MM.1S (cell line): ENCODE measurements around the gene ADD3.

ENCODE experiments used
- DNase-seq: peaks from one replicate; pipeline ENCODE4 v3.0.0-alpha.2; 2015
- H2AFZ ChIP-seq: fragments of 300-600 bp; sonication (generic); 2 replicates; pipeline ENCODE4 v1.6.0; 2016; ENCODE audit warnings: antibody characterized with exemption, low read length
- H3F3A ChIP-seq: fragments of 300-600 bp; sonication (generic); 2 replicates; pipeline ENCODE4 v1.6.1; 2016; ENCODE audit warnings: mild to moderate bottlenecking, antibody characterized with exemption, low read length, moderate library complexity, mixed read lengths; ENCODE audit not compliant: insufficient read depth
- H3K27ac ChIP-seq: fragments of 300-600 bp; sonication (generic); 2 replicates; pipeline ENCODE4 v1.5.1; 2016; ENCODE audit warnings: mild to moderate bottlenecking, low read length
- H3K27me3 ChIP-seq: fragments of 300-600 bp; sonication (generic); replicated peaks from 2 replicates; pipeline ENCODE4 v1.6.0; 2016; ENCODE audit warnings: low read length; ENCODE audit not compliant: insufficient read depth
- H3K36me3 ChIP-seq: fragments of 300-600 bp; sonication (generic); replicated peaks from 2 replicates; pipeline ENCODE4 v1.6.1; 2016; ENCODE audit warnings: mild to moderate bottlenecking, low read length, mixed read lengths; ENCODE audit not compliant: insufficient read depth
- H3K4me1 ChIP-seq: fragments of 300-600 bp; sonication (generic); 2 replicates; pipeline ENCODE4 v1.6.1; 2016; ENCODE audit warnings: low read length, mixed read lengths
- H3K4me2 ChIP-seq: fragments of 300-600 bp; sonication (generic); 2 replicates; pipeline ENCODE4 v1.6.0; 2016; ENCODE audit warnings: low read depth, low read length
- H3K4me3 ChIP-seq: fragments of 300-600 bp; sonication (generic); 2 replicates; pipeline ENCODE4 v1.5.1; 2016; ENCODE audit warnings: low read length, mixed read lengths
- H3K79me2 ChIP-seq: fragments of 300-600 bp; sonication (generic); 2 replicates; pipeline ENCODE4 v1.6.1; 2016; ENCODE audit warnings: mixed run types, low read length, mixed read lengths
- H3K9ac ChIP-seq: fragments of 300-600 bp; sonication (generic); 2 replicates; pipeline ENCODE4 v1.6.1; 2016; ENCODE audit warnings: low read length, mixed read lengths
- H3K9me2 ChIP-seq: fragments of 300-600 bp; sonication (generic); replicated peaks from 2 replicates; pipeline ENCODE4 v1.6.1; 2016; ENCODE audit warnings: mild to moderate bottlenecking, low read length, mixed read lengths; ENCODE audit not compliant: insufficient read depth
- H3K9me3 ChIP-seq: fragments of 300-600 bp; sonication (generic); replicated peaks from 2 replicates; pipeline ENCODE4 v1.6.1; 2016; ENCODE audit warnings: mild to moderate bottlenecking, low read length, mixed read lengths; ENCODE audit not compliant: insufficient read depth
- H4K20me1 ChIP-seq: fragments of 300-600 bp; sonication (generic); 2 replicates; pipeline ENCODE4 v1.6.1; 2016; ENCODE audit warnings: mild to moderate bottlenecking, low read length, moderate library complexity, mixed read lengths; ENCODE audit not compliant: insufficient read depth
- CTCF ChIP-seq: fragments of 300-600 bp; sonication (generic); IDR thresholded peaks from 2 replicates; pipeline ENCODE4 v1.5.1; 2016; ENCODE audit warnings: antibody characterized with exemption, low read length, mixed read lengths
- EZH2 ChIP-seq: fragments of 300-600 bp; sonication (generic); optimal IDR thresholded peaks from 2 replicates; pipeline ENCODE3; 2017; ENCODE audit warnings: low read depth, mild to moderate bottlenecking, antibody characterized with exemption, low read length, mixed read lengths
- EZH2phosphoT487 ChIP-seq: fragments of 300-600 bp; sonication (generic); IDR thresholded peaks from 2 replicates; pipeline ENCODE4 v1.6.1; 2018; ENCODE audit warnings: antibody characterized with exemption, low read length

The ADD3 gene

GRCh38 chr10:110087682-110088081 is 79.9 kb downstream of the ADD3 start:
- H3K9me2 ChIP-seq, result no peaks in the 10 kb centered on the region
- DNase-seq, result no peak
- no peak overlapping the region for H3K9ac ChIP-seq
- H3K4me1 ChIP-seq, result 0 out of 2 replicates have a peak, but pooled peaks cover 7% of the 10 kb centered on the region
- H3F3A ChIP-seq, result no peaks in the 10 kb centered on the region
- no peaks in the 10 kb centered on the region for H3K27me3 ChIP-seq
- H2AFZ ChIP-seq, result no peak overlapping the region
- H3K27ac ChIP-seq, result no peak overlapping the region
- TF ChIP-seq CTCF (no peak), EZH2phosphoT487 (no peak), EZH2 (no peak)
- no peaks in the 10 kb centered on the region for H3K36me3 ChIP-seq
- no peaks in the 10 kb centered on the region for H3K9me3 ChIP-seq
- no peak overlapping the region for H3K4me3 ChIP-seq
- H3K79me2 ChIP-seq, result peaks cover 3% of the 10 kb centered on the region; the same call in 1 of the 2 replicates
- no peak overlapping the region for H3K4me2 ChIP-seq
- no peaks in the 10 kb centered on the region for H4K20me1 ChIP-seq

GRCh38 chr10:110088367-110089104 is 80.8 kb downstream of the ADD3 start:
- no peaks in the 10 kb centered on the region for H4K20me1 ChIP-seq
- H3F3A ChIP-seq, result no peaks in the 10 kb centered on the region
- no peak overlapping the region for H3K9ac ChIP-seq
- no peak overlapping the region for H2AFZ ChIP-seq
- no peaks in the 10 kb centered on the region for H3K36me3 ChIP-seq
- no peaks in the 10 kb centered on the region for H3K9me2 ChIP-seq
- TF ChIP-seq EZH2phosphoT487, result no peak
- no peak for TF ChIP-seq CTCF
- TF ChIP-seq EZH2, result no peak
- no peaks in the 10 kb centered on the region for H3K9me3 ChIP-seq
- no peaks in the 10 kb centered on the region for H3K79me2 ChIP-seq
- no peak for DNase-seq
- H3K4me1 ChIP-seq, result peaks cover 11% of the 10 kb centered on the region; the same call in 1 of the 2 replicates
- H3K27me3 ChIP-seq, result no peaks in the 10 kb centered on the region
- H3K4me3 ChIP-seq, result no peak overlapping the region
- no peak overlapping the region for H3K27ac ChIP-seq
- H3K4me2 ChIP-seq, result no peak overlapping the region

GRCh38 chr10:110091830-110092229 is 84.0 kb downstream of the ADD3 start:
- Histone ChIP-seq H3K9me2 (no peaks in the 10 kb centered on the region), H3K4me2 (no peak overlapping the region)
- TF ChIP-seq EZH2phosphoT487 (no peak), EZH2 (no peak), CTCF (no peak)

More at GRCh38 chr10:110091830-110092229, 84.0 kb downstream of the ADD3 start:
- Histone ChIP-seq H3K27me3 (no peaks in the 10 kb centered on the region), H3K9me3 (no peaks in the 10 kb centered on the region), H2AFZ (no peak overlapping the region), H3K27ac (no peak overlapping the region), H3F3A (no peaks in the 10 kb centered on the region), H4K20me1 (no peaks in the 10 kb centered on the region), H3K4me3 (no peak overlapping the region), H3K4me1 (peaks cover 8% of the 10 kb centered on the region; the same call in 1 of the 2 replicates), H3K79me2 (no peaks in the 10 kb centered on the region), H3K36me3 (no peaks in the 10 kb centered on the region), H3K9ac (no peak overlapping the region)
- no peak for DNase-seq
